ENCODE data around the gene HOXB3. TPM values are rescaled to one million over a fixed set of nuclear protein-coding genes. Genes with fewer than 3 reads are reported as not detected.

HOXB3 gene
- total and polyA plus RNA-seq, 7 donors, result 0.96 to 8.8 (median 1.5) TPM

- ATAC-seq, result no peak
- 37 to 54% (median 50%) methylated on average over 15 of the region's 15 CpGs for WGBS, 3 donors
- H3K27ac ChIP-seq, result no peak overlapping the region
- no peak for TF ChIP-seq CTCF (IDR thresholded peaks at IDR 0.05)
- no peaks in the 10 kb centered on the region for H3K9me3 ChIP-seq
- H3K36me3 ChIP-seq (ENCODE audit: insufficient read depth in 1 of 2, low read depth in 1 of 2), result no peaks in the 10 kb centered on the region
- H3K27me3 ChIP-seq (ENCODE audit: insufficient read depth in 3 of 3, low read length in 2 of 3), result peaks cover 14 to 99% (median 64%) of the 10 kb centered on the region in 3 donors
- no peak overlapping the region for H3K4me3 ChIP-seq
- DNase-seq, result no peak
- H3K4me1 ChIP-seq, result peaks cover 7% of the 10 kb centered on the region
- intact Hi-C loops (cut with DNase I), result no loop called here
These were observed 41.1 kb upstream of the HOXB3 start for GRCh38 chr17:48630925-48631692.

GRCh38 chr17:48630009-48630924, 40.2 kb upstream of the HOXB3 start:
- Histone ChIP-seq H3K27me3 (ENCODE audit: insufficient read depth in 3 of 3, low read length in 2 of 3) (peaks cover 6 to 99% (median 64%) of the 10 kb centered on the region in 3 donors), H3K36me3 (ENCODE audit: insufficient read depth in 1 of 2, low read depth in 1 of 2) (no peaks in the 10 kb centered on the region), H3K27ac (no peak overlapping the region), H3K4me3 (no peak overlapping the region), H3K9me3 (no peaks in the 10 kb centered on the region), H3K4me1 (peaks cover 14% of the 10 kb centered on the region)
- DNase-seq (no peak), ATAC-seq (no peak)
- intact Hi-C loops (cut with DNase I), result no loop called here
- TF ChIP-seq CTCF (IDR thresholded peaks at IDR 0.05), result no peak
- 38 to 44% (median 43%) methylated on average over 15 of the region's 15 CpGs for WGBS, 3 donors

- no peak overlapping the region for H3K27ac ChIP-seq
- DNase-seq (no peak), ATAC-seq (no peak)
- H3K4me1 ChIP-seq, result peaks cover 20% of the 10 kb centered on the region
- H3K4me3 ChIP-seq, result no peak overlapping the region
- 33 to 37% (median 37%) methylated on average over 5 of the region's 5 CpGs for WGBS, 3 donors
- H3K27me3 ChIP-seq (ENCODE audit: insufficient read depth in 3 of 3, low read length in 2 of 3), result peaks cover 3 to 99% (median 65%) of the 10 kb centered on the region in 3 donors
- H3K36me3 ChIP-seq (ENCODE audit: insufficient read depth in 1 of 2, low read depth in 1 of 2), result no peaks in the 10 kb centered on the region
- TF ChIP-seq CTCF (IDR thresholded peaks at IDR 0.05), result no peak
- no peaks in the 10 kb centered on the region for H3K9me3 ChIP-seq
- intact Hi-C loops (cut with DNase I), result no loop called here
These were observed 39.3 kb upstream of the HOXB3 start for GRCh38 chr17:48629411-48629759.

GRCh38 chr17:48628649-48629410, 38.8 kb upstream of the HOXB3 start:
- Histone ChIP-seq H3K36me3 (ENCODE audit: insufficient read depth in 1 of 2, low read depth in 1 of 2) (no peaks in the 10 kb centered on the region), H3K27me3 (ENCODE audit: insufficient read depth in 3 of 3, low read length in 2 of 3) (peaks cover 3 to 99% (median 62%) of the 10 kb centered on the region in 3 donors), H3K4me1 (peaks cover 20% of the 10 kb centered on the region), H3K27ac (no peak overlapping the region), H3K4me3 (no peak overlapping the region), H3K9me3 (no peaks in the 10 kb centered on the region)
- TF ChIP-seq CTCF (IDR thresholded peaks at IDR 0.05), result no peak
- ATAC-seq (no peak), DNase-seq (no peak)
- 27 to 37% (median 34%) methylated on average over 5 of the region's 5 CpGs for whole genome bisulfite sequencing, 3 donors
- intact Hi-C loops (cut with DNase I), result no loop called here
